ENCODE measurements around the gene ATP4B.
"Not testable (repeated sequence)": the region's sequence is repeated elsewhere in the genome, so short reads cannot be mapped to it uniquely, and the experiment has no call there.

ATP4B gene

GRCh38 chr13:113638806-113639205 lies 19.2 kb downstream of the ATP4B start:
- DNase-seq, result no peak

GRCh38 chr13:113638173-113638746 lies 19.7 kb downstream of the ATP4B start:
- no peak for DNase-seq

GRCh38 chr13:113637262-113638160 lies 20.5 kb downstream of the ATP4B start:
- DNase-seq, result no peak

- DNase-seq, result no peak
These were observed 21.6 kb downstream of the ATP4B start for GRCh38 chr13:113636266-113636963.

GRCh38 chr13:113635709-113636108 lies 22.3 kb downstream of the ATP4B start:
- DNase-seq, result no peak

- no peak for DNase-seq
These were observed 23.0 kb downstream of the ATP4B start for GRCh38 chr13:113635048-113635420.

GRCh38 chr13:113634279-113635047 lies 23.5 kb downstream of the ATP4B start:
- no peak for DNase-seq

- no peak for DNase-seq
These were observed 24.5 kb downstream of the ATP4B start for GRCh38 chr13:113633485-113633873.

GRCh38 chr13:113632706-113633484 lies 25.1 kb downstream of the ATP4B start:
- no peak for DNase-seq

GRCh38 chr13:113631341-113632095 lies 26.5 kb downstream of the ATP4B start:
- DNase-seq, result no peak

- no peak for DNase-seq
These were observed 27.2 kb downstream of the ATP4B start for GRCh38 chr13:113630804-113631203.

- no peak for DNase-seq
These were observed 27.7 kb downstream of the ATP4B start for GRCh38 chr13:113630296-113630695.

- DNase-seq, result no peak
These were observed 28.1 kb downstream of the ATP4B start for GRCh38 chr13:113629866-113630265.

GRCh38 chr13:113628291-113629270 lies 29.4 kb downstream of the ATP4B start:
- DNase-seq, result no peak

- no peak for DNase-seq
These were observed 30.9 kb downstream of the ATP4B start for GRCh38 chr13:113627136-113627535.

GRCh38 chr13:113625965-113626721 lies 31.9 kb downstream of the ATP4B start:
- DNase-seq, result no peak

GRCh38 chr13:113624640-113625304 lies 33.2 kb downstream of the ATP4B start:
- not testable (repeated sequence) for DNase-seq

- no peak for DNase-seq
These were observed 33.8 kb downstream of the ATP4B start for GRCh38 chr13:113624235-113624587.
